ENCODE data around the gene FGD2. TPM values are rescaled to one million over a fixed set of nuclear protein-coding genes. Genes with fewer than 3 reads are reported as not detected.

FGD2 gene
- total and polyA plus RNA-seq, 2 donors (not counting 1 experiment from before 2014, with no cell fraction given): 352 to 682 TPM

DNA sequence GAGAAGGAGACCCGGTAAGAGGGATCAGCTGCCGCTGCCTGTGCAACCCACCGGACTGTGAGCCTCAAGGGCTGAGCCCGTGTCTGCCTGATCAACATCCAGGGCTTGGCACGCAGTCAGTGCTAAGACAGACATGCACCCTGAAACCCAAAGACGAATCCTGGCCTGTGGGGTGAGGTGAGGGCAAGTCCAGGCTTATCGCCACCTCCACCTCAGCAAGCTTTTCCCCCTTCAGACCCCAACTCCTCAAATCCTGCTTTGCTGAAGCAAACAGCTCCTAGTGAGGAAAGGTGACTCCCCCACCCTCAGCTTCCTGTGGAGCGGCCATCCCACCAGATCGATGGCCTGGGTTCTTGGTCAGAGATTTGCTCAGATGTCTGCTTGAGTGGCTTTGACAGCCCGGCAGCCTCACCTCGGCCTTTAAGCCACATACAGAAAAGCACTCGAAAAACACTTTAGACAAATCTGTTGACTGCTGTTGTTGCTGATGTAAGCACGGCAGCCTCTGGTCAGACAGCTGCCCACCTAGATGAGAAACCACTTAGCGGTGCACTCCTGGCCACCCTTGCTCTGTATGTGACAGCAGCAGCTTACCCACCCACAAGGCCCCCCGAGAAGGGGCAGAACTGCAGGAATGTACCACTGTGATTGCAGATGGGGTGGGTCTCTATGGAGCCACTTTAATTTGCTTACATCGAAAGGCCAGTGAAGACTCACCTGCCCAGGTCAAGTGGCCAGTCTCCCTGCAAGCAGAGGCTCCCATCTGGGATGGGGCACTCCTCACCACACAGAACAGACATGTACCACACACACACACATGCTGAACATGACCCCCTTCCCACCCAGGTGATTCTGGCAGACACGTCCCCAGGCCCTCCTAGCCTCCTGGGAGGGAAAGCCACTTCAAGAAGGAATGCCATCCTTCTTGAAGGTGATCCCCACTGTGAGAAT lies 34.3 kb upstream of the FGD2 start:
- Histone ChIP-seq H3K27ac (ENCODE audit: low read length in 2 of 2) (no peak overlapping the region), H3K36me3 (replicated peaks in 1 of 2; ENCODE audit: control extremely low read depth in 1 of 2, control insufficient read depth in 1 of 2, extremely low read depth in 1 of 2, insufficient read depth in 2 of 2, low read length in 1 of 2) (peaks cover 2 to 92% of the 10 kb centered on the region in 2 experiments), H3K79me2 (ENCODE audit: control insufficient read depth, insufficient read depth, low read length) (no peaks in the 10 kb centered on the region), H3K9ac (ENCODE audit: low read length) (no peak overlapping the region), H4K20me1 (ENCODE audit: control insufficient read depth, insufficient read depth, low read length, poor library complexity, severe bottlenecking) (peaks cover 10% of the 10 kb centered on the region), H3K4me1 (ENCODE audit: control insufficient read depth in 2 of 2, insufficient read depth in 2 of 2, low read length in 2 of 2) (no peaks in the 10 kb centered on the region), H3K9me3 (ENCODE audit: control extremely low read depth in 1 of 3, control insufficient read depth in 2 of 3, insufficient read depth in 1 of 3, low read length in 2 of 3) (no peaks in the 10 kb centered on the region), H3K4me3 (ENCODE audit: control extremely low read depth in 1 of 5, extremely low read depth in 1 of 5, insufficient read depth in 1 of 5, low read depth in 2 of 5, low read length in 4 of 5) (no peak overlapping the region), H3K4me2 (replicated peaks; ENCODE audit: low read depth, low read length, poor library complexity, severe bottlenecking) (no peak overlapping the region), H2AFZ (ENCODE audit: insufficient read depth, low read depth, low read length, poor library complexity, severe bottlenecking) (no peak overlapping the region), H3K27me3 (replicated peaks in 1 of 4; ENCODE audit: control extremely low read depth in 1 of 4, control insufficient read depth in 3 of 4, insufficient read depth in 4 of 4, low read length in 3 of 4) (no peaks in the 10 kb centered on the region)
- ATAC-seq (ENCODE audit: low read depth) (no peak), DNase-seq (no peak)
- Mint-ChIP-seq H3K4me3 (no peak overlapping the region), H3K9me3 (ENCODE audit: insufficient read depth) (no peaks in the 10 kb centered on the region), H3K27ac (no peak overlapping the region), H3K4me1 (no peaks in the 10 kb centered on the region), H3K27me3 (no peaks in the 10 kb centered on the region)
- TF ChIP-seq CTCF (IDR thresholded peaks at IDR 0.05) (no peak), EZH2 (IDR thresholded peaks at IDR 0.05; ENCODE audit: borderline replicate concordance, insufficient read depth, low read depth, low read length, poor library complexity, severe bottlenecking) (no peak)
- CTCF ChIA-PET: interaction anchor here (1.0 to 1.9 kb wide), 3 partner anchors 47 to 239 kb away, joined by 3 to 5 read pairs (median 4); no protein-coding TSS in a partner anchor
- intact Hi-C loops (cut with micrococcal nuclease): no loop called here
- WGBS (ENCODE audit: insufficient coverage): 85% methylated on average over 16 of the region's 17 CpGs
- POLR2A ChIA-PET: no interaction called here
